Activated CD4-positive, alpha-beta memory T cell treated with anti-CD3 and anti-CD28 coated beads, Interleukin-2, amount 10 ng/mL, durations not matched to agents 7 days and 5 days (primary cell): ENCODE data around the gene STUB1. TPM values are rescaled to one million over a fixed set of nuclear protein-coding genes. Genes with fewer than 3 reads are reported as not detected.

Experiments
- CTCF ChIA-PET: fragments of 350-600 bp; sonication (Branson Sonifier 250); formaldehyde crosslinking; loops from one replicate; lab custom pipeline; 2021; ENCODE audit warnings: antibody characterized with exemption, inconsistent platforms; lab: Charles Lee
- POLR2A ChIA-PET: fragments of 350-600 bp; sonication (Branson Sonifier 250); formaldehyde crosslinking; loops from one replicate; lab custom pipeline; 2021; ENCODE audit warnings: antibody characterized with exemption; lab: Charles Lee
- DNase-seq: peaks from one replicate; pipeline ENCODE4 v3.0.0-alpha.2; 2020
- H3K27ac Mint-ChIP-seq: one replicate; pipeline ENCODE4 v1.8.0; 2021; ENCODE audit warnings: mild to moderate bottlenecking, mixed read lengths
- H3K27me3 Mint-ChIP-seq: one replicate; pipeline ENCODE4 v1.8.0; 2021; ENCODE audit warnings: mixed read lengths
- H3K36me3 Mint-ChIP-seq: one replicate; pipeline ENCODE4 v1.8.0; 2021; ENCODE audit warnings: low read depth, mixed read lengths
- H3K4me1 Mint-ChIP-seq: one replicate; pipeline ENCODE4 v1.8.0; 2021; ENCODE audit warnings: mixed read lengths
- H3K4me3 Mint-ChIP-seq: one replicate; pipeline ENCODE4 v1.8.0; 2021; ENCODE audit warnings: mild to moderate bottlenecking, mixed read lengths
- H3K9me3 Mint-ChIP-seq: one replicate; pipeline ENCODE4 v1.8.0; 2021; ENCODE audit warnings: mixed read lengths
- total RNA-seq, 2 experiments: library from RNA; stranded (reverse); gene quantifications; one replicate each; pipeline ENCODE4 v1.2.3, GENCODE V29; 2021

Gene STUB1
- total RNA-seq, 2 experiments from 2014 or later, result 63.9 to 78.3 TPM

DNA sequence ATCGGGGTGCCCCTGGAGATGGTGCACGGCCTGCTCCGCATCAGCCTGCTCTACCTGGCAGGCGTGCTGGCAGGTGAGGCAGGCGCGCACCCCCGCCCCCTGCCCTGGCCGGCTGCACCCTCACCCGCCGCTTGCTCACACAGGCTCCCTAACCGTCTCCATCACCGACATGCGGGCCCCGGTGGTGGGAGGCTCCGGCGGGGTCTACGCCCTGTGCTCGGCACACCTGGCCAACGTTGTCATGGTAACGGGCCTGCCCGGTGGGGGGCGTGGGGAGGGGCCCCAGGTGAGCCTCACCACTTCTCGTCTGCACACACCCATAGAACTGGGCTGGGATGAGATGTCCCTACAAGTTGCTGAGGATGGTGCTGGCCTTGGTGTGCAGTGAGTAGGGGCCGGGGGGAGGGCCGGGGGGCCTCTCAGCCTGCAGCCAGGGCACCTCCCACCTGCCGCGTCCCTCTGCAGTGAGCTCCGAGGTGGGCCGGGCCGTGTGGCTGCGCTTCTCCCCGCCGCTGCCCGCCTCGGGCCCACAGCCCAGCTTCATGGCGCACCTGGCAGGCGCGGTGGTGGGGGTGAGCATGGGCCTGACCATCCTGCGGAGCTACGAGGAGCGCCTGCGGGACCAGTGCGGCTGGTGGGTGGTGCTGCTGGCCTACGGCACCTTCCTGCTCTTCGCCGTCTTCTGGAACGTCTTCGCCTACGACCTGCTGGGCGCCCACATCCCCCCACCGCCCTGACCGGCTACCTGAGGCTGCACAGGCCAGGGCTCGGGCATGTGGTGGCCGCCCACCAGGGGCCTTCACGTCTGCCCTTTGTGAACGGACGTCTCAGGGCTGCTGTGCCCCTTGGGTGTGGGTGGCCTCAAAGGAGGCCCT is 2.7 kb upstream of the STUB1 start:
- Mint-ChIP-seq H3K9me3 (no peaks in the 10 kb centered on the region), H3K27me3 (no peaks in the 10 kb centered on the region), H3K36me3 (peaks cover 17% of the 10 kb centered on the region), H3K4me1 (peaks cover 36% of the 10 kb centered on the region), H3K4me3 (no peak overlapping the region), H3K27ac (no peak overlapping the region)
- POLR2A ChIA-PET, result interaction anchor here (0.6 to 4.9 kb wide), 5 partner anchors 8 to 907 kb away, joined by 3 to 35 read pairs (median 18); partner anchors contain the start of genes RHOT2 and WDR24
- CTCF ChIA-PET, result no interaction called here
- DNase-seq, result no peak

DNA sequence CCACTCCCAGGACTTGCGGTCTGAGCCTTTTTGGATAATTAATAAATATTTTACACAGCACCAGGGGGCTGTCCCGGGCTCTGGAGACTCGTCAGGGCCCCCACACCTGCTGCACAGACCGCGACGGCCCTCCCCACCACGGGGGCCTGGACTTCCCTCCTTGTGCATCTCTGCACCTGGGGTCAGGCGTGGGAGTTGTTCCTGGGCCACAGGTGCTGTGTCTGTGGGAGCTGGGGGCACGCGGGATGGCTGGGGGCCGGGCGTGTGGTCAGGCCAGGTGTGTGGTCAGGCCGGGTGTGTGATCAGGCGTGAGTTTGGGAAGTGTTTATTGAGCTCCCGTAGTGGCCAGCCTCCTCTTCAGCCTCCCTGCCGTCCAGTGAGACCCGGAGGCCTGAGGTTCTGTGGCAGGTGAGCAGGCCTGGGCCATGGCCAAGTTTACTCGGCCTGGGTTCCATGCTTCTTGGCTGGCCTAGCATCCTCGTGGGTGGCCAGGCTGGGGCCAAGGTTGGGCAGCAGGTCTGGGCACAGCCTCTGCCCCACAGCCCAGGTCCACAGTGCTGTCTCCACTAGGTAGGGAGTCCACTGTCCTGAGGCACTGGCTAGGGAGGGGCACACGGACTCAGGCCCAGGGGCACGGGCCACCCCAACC is 1.9 kb upstream of the STUB1 start:
- Mint-ChIP-seq H3K27me3 (no peaks in the 10 kb centered on the region), H3K27ac (no peak overlapping the region), H3K4me3 (peak overlapping the region; percentile 68), H3K4me1 (peaks cover 44% of the 10 kb centered on the region), H3K9me3 (no peaks in the 10 kb centered on the region), H3K36me3 (peaks cover 18% of the 10 kb centered on the region)
- CTCF ChIA-PET, result no interaction called here
- POLR2A ChIA-PET, result interaction anchor here (1.0 to 4.9 kb wide), 5 partner anchors 9 to 30 kb away, joined by 3 to 35 read pairs (median 5); partner anchors contain the start of genes RHOT2 and WDR24
- no peak for DNase-seq

DNA sequence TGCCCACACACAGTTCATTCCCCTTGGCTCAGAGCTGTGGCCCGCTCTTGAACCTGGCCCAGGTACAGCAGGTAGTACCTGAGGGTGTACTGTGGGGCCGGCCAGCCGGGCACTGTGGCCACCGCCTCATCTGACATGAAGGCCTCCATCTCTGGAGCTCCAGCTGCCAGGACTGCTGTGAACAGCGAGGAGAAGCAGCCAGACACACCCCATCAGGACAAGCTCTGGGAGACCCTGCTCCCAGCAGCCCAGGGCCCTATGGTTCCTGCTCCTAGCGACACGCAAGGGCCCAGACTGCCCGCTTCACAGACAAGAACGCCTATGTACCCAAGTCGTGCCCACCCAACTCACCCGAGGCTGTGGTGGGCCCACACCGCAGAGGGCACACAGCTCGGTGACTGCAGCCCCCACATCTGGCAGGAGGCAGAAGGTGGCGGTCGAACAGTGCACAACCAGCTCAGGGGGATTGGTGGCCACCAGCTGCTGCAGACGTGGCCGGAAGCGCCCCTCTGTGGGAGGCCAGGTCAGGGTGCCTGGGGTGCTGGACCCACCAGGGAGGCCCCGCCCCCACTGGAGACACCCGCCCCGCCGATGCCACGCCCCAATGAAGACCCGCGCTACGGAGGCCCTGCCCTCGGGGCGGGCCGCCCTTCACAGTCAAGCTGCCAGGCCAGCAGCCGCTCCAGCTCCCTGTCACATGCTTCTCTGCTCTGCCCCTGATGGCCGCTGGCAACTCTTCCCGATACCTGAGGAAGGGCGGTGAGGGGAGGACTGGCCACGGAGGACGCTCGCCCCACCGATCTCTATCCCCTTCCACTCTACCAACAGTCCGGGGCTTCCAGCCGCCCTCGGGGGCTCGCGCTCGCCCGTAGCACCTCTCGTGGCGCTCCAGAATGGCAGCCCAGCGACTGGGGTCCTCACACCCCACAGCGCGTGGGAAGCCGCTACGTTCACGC is 1.1 kb upstream of the STUB1 start:
- no peaks in the 10 kb centered on the region for H3K27me3 Mint-ChIP-seq

DNA sequence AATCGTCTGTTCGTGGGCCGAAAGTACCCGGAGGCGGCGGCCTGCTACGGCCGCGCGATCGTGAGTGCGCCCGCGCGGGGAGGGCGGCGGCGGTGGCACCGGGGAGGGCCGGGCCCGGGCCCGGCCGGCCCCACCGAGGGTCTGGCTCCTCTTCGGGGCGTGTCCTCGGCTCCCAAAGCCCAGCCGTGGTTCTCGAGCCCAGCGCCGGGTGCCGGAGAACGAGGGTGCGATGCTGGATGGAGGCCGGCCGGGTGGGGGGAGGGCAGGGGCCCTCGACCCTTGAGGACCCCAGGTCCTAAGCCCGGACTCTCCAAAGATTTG is 375 bp downstream of the STUB1 start:
- Mint-ChIP-seq H3K9me3 (no peaks in the 10 kb centered on the region), H3K36me3 (peaks cover 20% of the 10 kb centered on the region), H3K4me3 (peak overlapping the region; percentile 81), H3K27me3 (no peaks in the 10 kb centered on the region), H3K27ac (peak overlapping the region; percentile 62), H3K4me1 (peaks cover 46% of the 10 kb centered on the region)
- no peak for DNase-seq
- CTCF ChIA-PET, result interaction anchor here (1.0 to 2.1 kb wide), 5 partner anchors 13 to 32 kb away, joined by 3 to 8 read pairs (median 4); partner anchors contain the start of gene RHOT2
- POLR2A ChIA-PET, result interaction anchor here (0.6 to 4.9 kb wide), 11 partner anchors 10 to 1284 kb away, joined by 3 to 35 read pairs (median 4); partner anchors contain the start of genes METTL26, RHOT2, RPS2 and WDR24

More for the DNA sequence above, 1.1 kb upstream of the STUB1 start:
- POLR2A ChIA-PET, result interaction anchor here (1.0 to 4.9 kb wide), 6 partner anchors 9 to 31 kb away, joined by 3 to 35 read pairs (median 4); partner anchors contain the start of genes RHOT2 and WDR24
- CTCF ChIA-PET, result interaction anchor here (2.1 kb wide), 1 partner anchor 11 kb away, joined by 8 read pairs; the partner anchor contains the start of gene RHOT2
- peak; percentile 60 for DNase-seq
- Mint-ChIP-seq H3K27ac (peak overlapping the region; percentile 58), H3K9me3 (no peaks in the 10 kb centered on the region), H3K4me3 (peak overlapping the region; percentile 68), H3K36me3 (peaks cover 19% of the 10 kb centered on the region), H3K4me1 (peaks cover 47% of the 10 kb centered on the region)

DNA sequence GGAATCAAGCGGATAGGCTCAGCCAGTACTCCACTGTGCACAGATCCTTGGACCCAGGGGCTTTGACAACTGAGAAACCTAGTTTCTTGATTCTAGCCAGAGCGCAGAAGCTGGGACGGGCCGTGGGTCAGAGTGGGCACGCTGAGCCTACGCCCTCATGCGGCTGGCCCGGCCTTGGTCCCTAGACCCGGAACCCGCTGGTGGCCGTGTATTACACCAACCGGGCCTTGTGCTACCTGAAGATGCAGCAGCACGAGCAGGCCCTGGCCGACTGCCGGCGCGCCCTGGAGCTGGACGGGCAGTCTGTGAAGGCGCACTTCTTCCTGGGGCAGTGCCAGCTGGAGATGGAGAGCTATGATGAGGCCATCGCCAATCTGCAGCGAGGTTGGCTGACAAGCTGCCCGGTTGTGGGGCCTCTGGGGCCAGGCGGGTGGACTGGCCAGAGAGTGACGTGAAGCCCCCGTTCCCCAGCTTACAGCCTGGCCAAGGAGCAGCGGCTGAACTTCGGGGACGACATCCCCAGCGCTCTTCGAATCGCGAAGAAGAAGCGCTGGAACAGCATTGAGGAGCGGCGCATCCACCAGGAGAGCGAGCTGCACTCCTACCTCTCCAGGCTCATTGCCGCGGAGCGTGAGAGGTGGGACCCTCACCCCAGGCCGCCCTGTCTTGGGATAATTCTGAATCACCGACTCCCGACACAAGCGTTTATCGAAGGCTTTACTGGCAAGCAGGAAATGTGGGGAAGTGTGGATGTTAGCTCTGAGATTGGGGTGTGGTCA is 946 bp downstream of the STUB1 start:
- DNase-seq, result no peak
- H3K4me3 Mint-ChIP-seq, result peak overlapping the region; percentile 81
- H3K4me1 Mint-ChIP-seq, result peaks cover 51% of the 10 kb centered on the region
- ChIA-PET POLR2A (interaction anchor here (0.6 to 4.9 kb wide), 11 partner anchors 9 to 1284 kb away, joined by 3 to 35 read pairs (median 4); partner anchors contain the start of genes METTL26, RHOT2, RPS2 and WDR24), CTCF (interaction anchor here (1.0 to 2.1 kb wide), 6 partner anchors 13 to 33 kb away, joined by 3 to 8 read pairs (median 4); partner anchors contain the start of gene RHOT2)
- H3K27ac Mint-ChIP-seq, result peak overlapping the region; percentile 62
- no peaks in the 10 kb centered on the region for H3K27me3 Mint-ChIP-seq
- H3K36me3 Mint-ChIP-seq, result peaks cover 24% of the 10 kb centered on the region
- no peaks in the 10 kb centered on the region for H3K9me3 Mint-ChIP-seq

DNA sequence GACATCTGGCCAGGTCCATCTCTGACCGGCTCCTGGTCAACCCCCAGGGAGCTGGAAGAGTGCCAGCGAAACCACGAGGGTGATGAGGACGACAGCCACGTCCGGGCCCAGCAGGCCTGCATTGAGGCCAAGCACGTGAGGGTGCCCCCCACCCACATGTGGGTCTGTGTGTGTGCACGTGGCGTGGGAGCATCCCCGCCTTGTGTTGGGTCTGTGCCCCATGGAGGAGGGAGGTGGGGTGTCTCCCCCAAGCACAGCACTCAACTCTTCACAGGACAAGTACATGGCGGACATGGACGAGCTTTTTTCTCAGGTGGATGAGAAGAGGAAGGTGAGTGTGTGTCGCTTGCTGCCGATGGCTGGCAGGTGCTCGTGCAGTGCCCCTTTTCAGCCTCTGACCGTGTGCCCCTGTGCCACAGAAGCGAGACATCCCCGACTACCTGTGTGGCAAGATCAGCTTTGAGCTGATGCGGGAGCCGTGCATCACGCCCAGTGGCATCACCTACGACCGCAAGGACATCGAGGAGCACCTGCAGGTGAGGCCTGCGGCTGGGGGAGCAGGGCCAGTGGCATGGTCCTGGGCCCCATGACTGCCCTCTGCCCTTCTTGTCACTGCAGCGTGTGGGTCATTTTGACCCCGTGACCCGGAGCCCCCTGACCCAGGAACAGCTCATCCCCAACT is 1.7 kb downstream of the STUB1 start:
- no peak for DNase-seq
- POLR2A ChIA-PET, result interaction anchor here (1.3 to 4.9 kb wide), 4 partner anchors 8 to 110 kb away, joined by 3 to 35 read pairs (median 14); partner anchors contain the start of genes RHOT2 and WDR24
- CTCF ChIA-PET, result interaction anchor here (1.7 kb wide), 1 partner anchor 14 kb away, joined by 4 read pairs; the partner anchor contains the start of gene RHOT2

DNA sequence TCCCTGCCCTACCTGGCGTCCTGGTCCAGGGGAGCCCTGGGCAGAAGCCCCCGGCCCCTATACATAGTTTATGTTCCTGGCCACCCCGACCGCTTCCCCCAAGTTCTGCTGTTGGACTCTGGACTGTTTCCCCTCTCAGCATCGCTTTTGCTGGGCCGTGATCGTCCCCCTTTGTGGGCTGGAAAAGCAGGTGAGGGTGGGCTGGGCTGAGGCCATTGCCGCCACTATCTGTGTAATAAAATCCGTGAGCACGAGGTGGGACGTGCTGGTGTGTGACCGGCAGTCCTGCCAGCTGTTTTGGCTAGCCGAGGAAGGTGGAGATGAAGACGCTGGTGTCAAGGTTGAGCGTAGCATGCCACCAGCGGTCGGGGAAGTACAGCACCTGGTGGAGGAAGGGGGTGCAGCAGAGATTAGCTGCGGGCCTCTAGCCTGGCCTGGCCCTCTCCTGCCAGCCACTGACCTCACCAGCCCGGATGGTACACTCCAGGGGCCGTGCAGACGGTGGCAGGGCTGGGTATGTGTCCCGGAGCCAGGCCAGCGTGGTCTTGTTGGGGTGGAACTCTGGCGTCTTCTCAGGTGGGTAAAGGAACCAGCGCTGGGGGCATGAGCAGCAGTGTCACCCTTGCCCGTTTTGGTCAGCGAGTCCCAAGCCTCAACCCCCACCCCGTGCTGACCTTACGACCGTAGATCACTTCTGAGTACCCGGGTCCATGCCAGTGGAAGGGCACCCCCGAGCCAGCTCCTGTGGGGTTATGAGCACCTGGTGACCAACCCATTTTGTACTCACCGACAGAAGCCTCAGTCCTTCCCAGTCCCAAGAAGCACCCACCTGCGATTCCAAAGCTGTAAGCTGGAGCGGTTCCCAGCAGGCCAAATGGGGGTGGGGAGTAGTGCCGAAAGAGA is 2.5 kb downstream of the STUB1 start:
- no peak for DNase-seq
- Mint-ChIP-seq H3K36me3 (peaks cover 31% of the 10 kb centered on the region), H3K9me3 (no peaks in the 10 kb centered on the region), H3K4me3 (peak overlapping the region; percentile 81), H3K27me3 (no peaks in the 10 kb centered on the region), H3K4me1 (peaks cover 45% of the 10 kb centered on the region), H3K27ac (peak overlapping the region; percentile 58)
- ChIA-PET POLR2A (interaction anchor here (1.5 to 4.9 kb wide), 3 partner anchors 7 to 15 kb away, joined by 5 to 35 read pairs (median 22); partner anchors contain the start of genes RHOT2 and WDR24), CTCF (interaction anchor here (1.7 kb wide), 1 partner anchor 15 kb away, joined by 4 read pairs; the partner anchor contains the start of gene RHOT2)

More for the DNA sequence above, 1.7 kb downstream of the STUB1 start:
- Mint-ChIP-seq H3K27me3 (no peaks in the 10 kb centered on the region), H3K4me1 (peaks cover 49% of the 10 kb centered on the region), H3K27ac (peak overlapping the region; percentile 58), H3K36me3 (peaks cover 27% of the 10 kb centered on the region), H3K9me3 (no peaks in the 10 kb centered on the region), H3K4me3 (peak overlapping the region; percentile 81)

DNA sequence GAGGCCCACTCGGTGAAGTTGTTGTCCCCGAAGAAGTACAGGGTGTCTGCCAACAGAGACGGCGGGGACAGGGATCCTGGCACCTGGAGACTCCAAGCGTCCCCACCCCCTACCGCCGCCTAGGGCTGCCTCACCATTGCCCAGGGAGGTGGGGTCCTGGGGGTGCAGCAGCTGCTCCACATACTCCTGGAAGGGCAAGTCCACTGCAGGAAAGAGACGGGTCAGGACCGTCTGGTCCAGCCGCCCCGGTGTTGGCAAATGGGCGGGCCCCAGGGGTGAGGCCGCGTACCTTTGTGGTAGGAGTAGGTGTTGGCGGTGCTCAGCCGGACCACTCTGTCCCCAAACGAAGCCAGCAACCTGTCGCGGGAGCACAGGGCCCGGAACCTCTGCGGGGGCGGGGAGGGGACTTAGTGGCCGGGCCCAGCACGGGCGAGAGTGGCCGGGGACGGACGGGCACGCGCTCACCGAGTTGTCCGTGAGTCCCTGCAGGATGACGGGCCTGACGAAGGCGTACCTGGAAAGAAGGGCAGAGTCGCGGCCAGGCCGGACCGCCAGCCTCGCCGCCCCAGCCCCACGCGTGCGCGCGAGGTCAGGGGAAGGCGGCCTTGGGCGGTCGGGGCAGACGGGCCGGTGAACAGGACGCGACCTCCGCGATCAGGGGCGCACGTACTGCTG is 3.3 kb downstream of the STUB1 start:
- Mint-ChIP-seq H3K9me3 (no peaks in the 10 kb centered on the region), H3K4me1 (peaks cover 47% of the 10 kb centered on the region), H3K27ac (peak overlapping the region; percentile 35), H3K36me3 (peaks cover 31% of the 10 kb centered on the region), H3K4me3 (peak overlapping the region; percentile 81), H3K27me3 (no peaks in the 10 kb centered on the region)
- ChIA-PET POLR2A (interaction anchor here (1.0 to 1.9 kb wide), 8 partner anchors 8 to 47 kb away, joined by 3 to 16 read pairs (median 5); partner anchors contain the start of genes ANTKMT, METTL26 and RHBDL1), CTCF (no interaction called here)
- no peak for DNase-seq

DNA sequence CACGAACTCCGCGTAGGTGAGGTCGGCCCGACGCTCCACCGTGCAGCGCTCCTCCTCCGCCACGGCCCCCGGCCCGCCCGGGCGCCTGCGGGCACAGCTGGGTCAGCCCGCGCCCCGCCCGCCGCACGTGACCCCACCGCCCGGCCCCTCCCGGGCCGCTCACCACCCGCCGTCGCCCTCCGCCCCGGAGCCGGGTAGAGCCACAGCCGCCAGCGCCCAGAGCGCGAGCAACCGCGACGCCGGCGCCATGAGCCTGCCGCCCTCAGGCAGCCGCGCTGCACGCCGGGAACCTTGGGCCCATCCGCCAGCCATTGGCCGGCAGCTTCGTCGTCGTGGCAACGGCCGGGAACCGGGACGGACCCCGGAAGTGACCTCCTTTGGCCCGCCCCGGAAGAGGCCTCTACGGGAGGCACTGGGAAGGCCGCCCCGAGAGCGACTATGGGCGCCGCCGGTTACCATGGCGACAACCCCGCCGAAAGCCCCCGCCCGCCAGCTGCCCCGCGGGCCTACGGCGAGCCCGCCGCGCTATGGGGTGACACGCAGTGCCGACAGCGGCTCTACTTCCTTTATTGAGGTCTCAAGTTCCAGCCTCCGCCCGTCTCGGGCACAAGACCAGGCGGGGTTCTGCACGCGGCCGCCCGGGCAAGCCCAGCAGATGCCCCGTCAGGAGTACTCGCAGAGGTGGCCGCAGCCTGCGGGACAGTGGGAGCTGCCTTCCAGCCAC is 4.0 kb downstream of the STUB1 start, which contains the start of gene JMJD8:
TSS of gene JMJD8 (minus strand) at position 264 of the 724 bp plus-strand sequence. CDS start at position 249, 15 bp downstream.
- H3K27me3 Mint-ChIP-seq, result no peaks in the 10 kb centered on the region
- H3K27ac Mint-ChIP-seq, result peak within 1 kb of the TSS; percentile 64
- H3K4me3 Mint-ChIP-seq, result peak within 1 kb of the TSS; percentile 81
- H3K4me1 Mint-ChIP-seq, result peaks cover 49% of the 10 kb centered on the region
- DNase-seq, result peak; percentile 97
- CTCF ChIA-PET, result no interaction called here
- POLR2A ChIA-PET, result interaction anchor here (0.7 to 1.9 kb wide), 9 partner anchors 9 to 47 kb away, joined by 3 to 16 read pairs (median 4); partner anchors contain the start of genes ANTKMT, METTL26 and RHBDL1
- no peaks in the 10 kb centered on the region for H3K9me3 Mint-ChIP-seq
- peaks cover 31% of the 10 kb centered on the region for H3K36me3 Mint-ChIP-seq
